Liver (tissue), 3 donors: ENCODE data around the gene SPATA2L.
"Not testable (repeated sequence)": the region's sequence is repeated elsewhere in the genome, so short reads cannot be mapped to it uniquely, and the experiment has no call there.

Experiments
- EGR1 ChIP-seq, 2 donors: IDR thresholded peaks; 2 replicates each; pipeline ENCODE4 v1.6.1; 2016 to 2018; ENCODE audit warnings: antibody characterized with exemption in 2 of 2, low read depth in 2 of 2
- GABPA ChIP-seq, 2 donors: IDR thresholded peaks in 1 of 2; conservative IDR thresholded peaks in 1 of 2; 2 replicates each; pipeline ENCODE4 v1.6.1; 2016; ENCODE audit warnings: antibody characterized with exemption in 2 of 2, mild to moderate bottlenecking in 1 of 2, moderate library complexity in 1 of 2
- JUND ChIP-seq, 2 donors: IDR thresholded peaks; 2 replicates each; pipeline ENCODE4 v1.6.1; 2016; ENCODE audit warnings: antibody characterized with exemption in 2 of 2
- NR2F2 ChIP-seq: IDR thresholded peaks from 2 replicates; pipeline ENCODE4 v1.6.1; 2016; ENCODE audit warnings: antibody characterized with exemption
- RAD21 ChIP-seq, 2 donors: IDR thresholded peaks; 2 replicates each; pipeline ENCODE4 v1.6.1; 2016; ENCODE audit warnings: antibody characterized with exemption in 2 of 2, mild to moderate bottlenecking in 2 of 2
- SP1 ChIP-seq: IDR thresholded peaks from 2 replicates; pipeline ENCODE4 v1.6.1; 2018; ENCODE audit warnings: antibody characterized with exemption, mild to moderate bottlenecking
- TAF1 ChIP-seq: conservative IDR thresholded peaks from 2 replicates; pipeline ENCODE4 v1.6.1; 2016; ENCODE audit warnings: antibody characterized with exemption, mild to moderate bottlenecking
- YY1 ChIP-seq: IDR thresholded peaks from 2 replicates; pipeline ENCODE4 v1.6.1; 2016; ENCODE audit warnings: antibody characterized with exemption, mild to moderate bottlenecking
- TF ChIP-seq, protein P1 (sequence below): fragments of 150-350 bp; IDR thresholded peaks from 2 replicates; pipeline ENCODE4 v1.5.1; 2017; ENCODE audit warnings: improper control_type of control experiment, low read depth, low read length; ENCODE audit not compliant: missing input control
- TF ChIP-seq, protein P2 (sequence below): IDR thresholded peaks from 2 replicates; pipeline ENCODE4 v1.6.1; 2016; ENCODE audit warnings: antibody characterized with exemption
- TF ChIP-seq, protein P3 (sequence below): IDR thresholded peaks from 2 replicates; pipeline ENCODE4 v1.6.1; 2016; ENCODE audit warnings: antibody characterized with exemption, mild to moderate bottlenecking
- donor health status: healthy.
- donor health status: healthy.

DNA sequence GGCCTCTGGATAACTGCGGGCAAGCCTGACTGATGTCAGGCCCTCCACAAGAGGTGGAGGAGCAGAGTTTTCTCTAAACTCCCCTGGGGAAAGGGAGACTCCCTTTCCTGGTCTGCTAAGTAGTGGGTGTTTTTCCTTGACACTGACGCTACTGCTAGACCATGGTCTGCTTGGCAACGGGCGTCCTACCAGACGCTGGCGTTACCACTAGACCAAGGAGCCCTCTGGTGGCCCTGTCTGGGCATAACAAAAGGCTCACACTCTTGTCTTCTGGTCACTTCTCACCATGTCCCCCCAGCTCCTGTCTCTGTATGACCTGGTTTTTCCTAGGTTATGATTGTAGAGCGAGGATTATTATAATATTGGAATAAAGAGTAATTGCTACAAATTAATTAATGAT lies 34.5 kb downstream of the SPATA2L start:
- TF ChIP-seq, protein P1, sequence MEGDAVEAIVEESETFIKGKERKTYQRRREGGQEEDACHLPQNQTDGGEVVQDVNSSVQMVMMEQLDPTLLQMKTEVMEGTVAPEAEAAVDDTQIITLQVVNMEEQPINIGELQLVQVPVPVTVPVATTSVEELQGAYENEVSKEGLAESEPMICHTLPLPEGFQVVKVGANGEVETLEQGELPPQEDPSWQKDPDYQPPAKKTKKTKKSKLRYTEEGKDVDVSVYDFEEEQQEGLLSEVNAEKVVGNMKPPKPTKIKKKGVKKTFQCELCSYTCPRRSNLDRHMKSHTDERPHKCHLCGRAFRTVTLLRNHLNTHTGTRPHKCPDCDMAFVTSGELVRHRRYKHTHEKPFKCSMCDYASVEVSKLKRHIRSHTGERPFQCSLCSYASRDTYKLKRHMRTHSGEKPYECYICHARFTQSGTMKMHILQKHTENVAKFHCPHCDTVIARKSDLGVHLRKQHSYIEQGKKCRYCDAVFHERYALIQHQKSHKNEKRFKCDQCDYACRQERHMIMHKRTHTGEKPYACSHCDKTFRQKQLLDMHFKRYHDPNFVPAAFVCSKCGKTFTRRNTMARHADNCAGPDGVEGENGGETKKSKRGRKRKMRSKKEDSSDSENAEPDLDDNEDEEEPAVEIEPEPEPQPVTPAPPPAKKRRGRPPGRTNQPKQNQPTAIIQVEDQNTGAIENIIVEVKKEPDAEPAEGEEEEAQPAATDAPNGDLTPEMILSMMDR = peak; percentile 26
- TF ChIP-seq TAF1; SP1; YY1; GABPA (IDR thresholded peaks at IDR 0.05 in 1 of 2, conservative IDR thresholded peaks at IDR 0.05 in 1 of 2); JUND (IDR thresholded peaks at IDR 0.05); EGR1 (IDR thresholded peaks at IDR 0.05; ENCODE audit: low read depth in 2 of 2); NR2F2: not testable (repeated sequence)
- TF ChIP-seq RAD21 (IDR thresholded peaks at IDR 0.05) = peak; percentile 57 to 69
- TF ChIP-seq, protein P2, sequence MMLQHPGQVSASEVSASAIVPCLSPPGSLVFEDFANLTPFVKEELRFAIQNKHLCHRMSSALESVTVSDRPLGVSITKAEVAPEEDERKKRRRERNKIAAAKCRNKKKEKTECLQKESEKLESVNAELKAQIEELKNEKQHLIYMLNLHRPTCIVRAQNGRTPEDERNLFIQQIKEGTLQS = not testable (repeated sequence)
- TF ChIP-seq, protein P3, sequence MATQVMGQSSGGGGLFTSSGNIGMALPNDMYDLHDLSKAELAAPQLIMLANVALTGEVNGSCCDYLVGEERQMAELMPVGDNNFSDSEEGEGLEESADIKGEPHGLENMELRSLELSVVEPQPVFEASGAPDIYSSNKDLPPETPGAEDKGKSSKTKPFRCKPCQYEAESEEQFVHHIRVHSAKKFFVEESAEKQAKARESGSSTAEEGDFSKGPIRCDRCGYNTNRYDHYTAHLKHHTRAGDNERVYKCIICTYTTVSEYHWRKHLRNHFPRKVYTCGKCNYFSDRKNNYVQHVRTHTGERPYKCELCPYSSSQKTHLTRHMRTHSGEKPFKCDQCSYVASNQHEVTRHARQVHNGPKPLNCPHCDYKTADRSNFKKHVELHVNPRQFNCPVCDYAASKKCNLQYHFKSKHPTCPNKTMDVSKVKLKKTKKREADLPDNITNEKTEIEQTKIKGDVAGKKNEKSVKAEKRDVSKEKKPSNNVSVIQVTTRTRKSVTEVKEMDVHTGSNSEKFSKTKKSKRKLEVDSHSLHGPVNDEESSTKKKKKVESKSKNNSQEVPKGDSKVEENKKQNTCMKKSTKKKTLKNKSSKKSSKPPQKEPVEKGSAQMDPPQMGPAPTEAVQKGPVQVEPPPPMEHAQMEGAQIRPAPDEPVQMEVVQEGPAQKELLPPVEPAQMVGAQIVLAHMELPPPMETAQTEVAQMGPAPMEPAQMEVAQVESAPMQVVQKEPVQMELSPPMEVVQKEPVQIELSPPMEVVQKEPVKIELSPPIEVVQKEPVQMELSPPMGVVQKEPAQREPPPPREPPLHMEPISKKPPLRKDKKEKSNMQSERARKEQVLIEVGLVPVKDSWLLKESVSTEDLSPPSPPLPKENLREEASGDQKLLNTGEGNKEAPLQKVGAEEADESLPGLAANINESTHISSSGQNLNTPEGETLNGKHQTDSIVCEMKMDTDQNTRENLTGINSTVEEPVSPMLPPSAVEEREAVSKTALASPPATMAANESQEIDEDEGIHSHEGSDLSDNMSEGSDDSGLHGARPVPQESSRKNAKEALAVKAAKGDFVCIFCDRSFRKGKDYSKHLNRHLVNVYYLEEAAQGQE = not testable (repeated sequence)
